ENCODE results near the gene TMEM117.
"Not testable (repeated sequence)": the region's sequence is repeated elsewhere in the genome, so short reads cannot be mapped to it uniquely, and the experiment has no call there.

TMEM117 gene

GRCh38 chr12:44377443-44378187, 541.7 kb downstream of the TMEM117 start:
- Histone ChIP-seq H2AFZ (ENCODE audit: insufficient read depth, low read length, poor library complexity) (no peak overlapping the region), H3K14ac (ENCODE audit: low read length) (no peak overlapping the region), H3K4ac (ENCODE audit: low read depth, low read length) (no peak overlapping the region), H2BK12ac (ENCODE audit: low read length) (no peak overlapping the region), H2BK5ac (ENCODE audit: low read depth, low read length, poor library complexity) (no peak overlapping the region), H3K9me3 (ENCODE audit: insufficient read depth, low read depth, low read length) (no peaks in the 10 kb centered on the region), H3K27ac (ENCODE audit: low read depth, low read length) (no peak overlapping the region), H3K36me3 (ENCODE audit: control insufficient read depth in 1 of 2, insufficient read depth in 2 of 2, low read length in 2 of 2) (no peaks in the 10 kb centered on the region), H2BK120ac (ENCODE audit: insufficient read depth, low read length, poor library complexity) (no peak overlapping the region), H4K8ac (ENCODE audit: low read depth, low read length) (no peak overlapping the region), H3K4me3 (ENCODE audit: low read depth, low read length) (no peak overlapping the region), H3K9ac (ENCODE audit: low read length) (no peak overlapping the region), H4K12ac (ENCODE audit: low read depth, low read length) (no peak overlapping the region), H4K91ac (ENCODE audit: low read depth, low read length) (no peak overlapping the region), H3K18ac (ENCODE audit: low read length) (no peak overlapping the region), H3K79me2 (ENCODE audit: control insufficient read depth, insufficient read depth, low read length, poor library complexity) (no peaks in the 10 kb centered on the region), H3K27me3 (ENCODE audit: insufficient read depth, low read length) (no peaks in the 10 kb centered on the region), H2AK5ac (ENCODE audit: low read length) (no peak overlapping the region), H3K23ac (ENCODE audit: low read length) (no peak overlapping the region), H3K4me1 (ENCODE audit: control insufficient read depth in 1 of 2, insufficient read depth in 2 of 2, low read length in 2 of 2) (no peaks in the 10 kb centered on the region), H3K4me2 (ENCODE audit: low read length) (no peak overlapping the region), H3K79me1 (ENCODE audit: low read length) (no peaks in the 10 kb centered on the region)
- no peak for DNase-seq
- no CpG with 5 or more reads among the region's 5 CpGs for WGBS (ENCODE audit: extremely low coverage, insufficient coverage, insufficient read length)

GRCh38 chr12:44379113-44379512, 543.2 kb downstream of the TMEM117 start:
- H3K23ac ChIP-seq (ENCODE audit: low read length); H3K36me3 ChIP-seq (ENCODE audit: control insufficient read depth in 1 of 2, insufficient read depth in 2 of 2, low read length in 2 of 2); H2AFZ ChIP-seq (ENCODE audit: insufficient read depth, low read length, poor library complexity); H3K27ac ChIP-seq (ENCODE audit: low read depth, low read length); H3K9ac ChIP-seq (ENCODE audit: low read length); DNase-seq; H3K4me3 ChIP-seq (ENCODE audit: low read depth, low read length); H3K4me1 ChIP-seq (ENCODE audit: control insufficient read depth in 1 of 2, insufficient read depth in 2 of 2, low read length in 2 of 2); H3K14ac ChIP-seq (ENCODE audit: low read length); H3K79me1 ChIP-seq (ENCODE audit: low read length); H4K8ac ChIP-seq (ENCODE audit: low read depth, low read length); H3K9me3 ChIP-seq (ENCODE audit: insufficient read depth, low read depth, low read length); H2AK5ac ChIP-seq (ENCODE audit: low read length); H3K4ac ChIP-seq (ENCODE audit: low read depth, low read length); H3K27me3 ChIP-seq (ENCODE audit: insufficient read depth, low read length); H2BK12ac ChIP-seq (ENCODE audit: low read length); H4K91ac ChIP-seq (ENCODE audit: low read depth, low read length); H4K12ac ChIP-seq (ENCODE audit: low read depth, low read length); H2BK5ac ChIP-seq (ENCODE audit: low read depth, low read length, poor library complexity); H2BK120ac ChIP-seq (ENCODE audit: insufficient read depth, low read length, poor library complexity); H3K4me2 ChIP-seq (ENCODE audit: low read length); H3K18ac ChIP-seq (ENCODE audit: low read length); H3K79me2 ChIP-seq (ENCODE audit: control insufficient read depth, insufficient read depth, low read length, poor library complexity): not testable (repeated sequence)

DNA sequence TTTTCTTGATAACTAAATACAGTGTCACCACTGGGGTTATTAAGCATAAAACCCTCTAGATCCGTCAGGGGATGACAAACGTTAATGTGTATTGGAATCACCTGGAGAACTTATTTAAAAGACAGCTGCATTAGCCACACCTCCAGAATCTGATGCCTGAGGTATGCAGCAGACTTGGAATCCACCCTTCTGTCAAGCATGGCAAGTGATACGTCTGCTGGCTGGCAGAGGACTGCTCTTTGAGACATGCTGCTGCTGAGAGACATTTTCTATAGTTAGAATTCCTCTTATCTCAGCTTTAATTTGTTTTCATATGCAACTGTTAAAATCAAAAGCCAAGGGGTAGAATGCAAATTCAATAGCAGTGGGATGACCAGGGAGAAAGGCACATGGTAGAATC, 544.0 kb downstream of the TMEM117 start:
- no peak overlapping the region for H4K91ac ChIP-seq (ENCODE audit: low read depth, low read length)
- H2BK120ac ChIP-seq (ENCODE audit: insufficient read depth, low read length, poor library complexity): no peak overlapping the region
- H3K4me1 ChIP-seq (ENCODE audit: control insufficient read depth in 1 of 2, insufficient read depth in 2 of 2, low read length in 2 of 2): no peaks in the 10 kb centered on the region

GRCh38 chr12:44380861-44381260, 545.0 kb downstream of the TMEM117 start:
- no peak overlapping the region for H2BK12ac ChIP-seq (ENCODE audit: low read length)
- no peak overlapping the region for H2BK5ac ChIP-seq (ENCODE audit: low read depth, low read length, poor library complexity)
- no peaks in the 10 kb centered on the region for H3K79me2 ChIP-seq (ENCODE audit: control insufficient read depth, insufficient read depth, low read length, poor library complexity)
- no peak overlapping the region for H3K9ac ChIP-seq (ENCODE audit: low read length)
- H3K23ac ChIP-seq (ENCODE audit: low read length): no peak overlapping the region
- H2AK5ac ChIP-seq (ENCODE audit: low read length): no peak overlapping the region
- no peak for DNase-seq
- no peak overlapping the region for H3K18ac ChIP-seq (ENCODE audit: low read length)
- H3K27ac ChIP-seq (ENCODE audit: low read depth, low read length): no peak overlapping the region
- H3K79me1 ChIP-seq (ENCODE audit: low read length): no peaks in the 10 kb centered on the region
- H3K4ac ChIP-seq (ENCODE audit: low read depth, low read length): no peak overlapping the region
- H4K91ac ChIP-seq (ENCODE audit: low read depth, low read length): no peak overlapping the region
- no peaks in the 10 kb centered on the region for H3K9me3 ChIP-seq (ENCODE audit: insufficient read depth, low read depth, low read length)
- H4K8ac ChIP-seq (ENCODE audit: low read depth, low read length): no peak overlapping the region
- no peak overlapping the region for H2BK120ac ChIP-seq (ENCODE audit: insufficient read depth, low read length, poor library complexity)
- H2AFZ ChIP-seq (ENCODE audit: insufficient read depth, low read length, poor library complexity): no peak overlapping the region
- no peaks in the 10 kb centered on the region for H3K36me3 ChIP-seq (ENCODE audit: control insufficient read depth in 1 of 2, insufficient read depth in 2 of 2, low read length in 2 of 2)
- no peak overlapping the region for H3K4me3 ChIP-seq (ENCODE audit: low read depth, low read length)
- no peaks in the 10 kb centered on the region for H3K4me1 ChIP-seq (ENCODE audit: control insufficient read depth in 1 of 2, insufficient read depth in 2 of 2, low read length in 2 of 2)
- no peak overlapping the region for H3K4me2 ChIP-seq (ENCODE audit: low read length)
- no peaks in the 10 kb centered on the region for H3K27me3 ChIP-seq (ENCODE audit: insufficient read depth, low read length)
- H4K12ac ChIP-seq (ENCODE audit: low read depth, low read length): no peak overlapping the region
- no peak overlapping the region for H3K14ac ChIP-seq (ENCODE audit: low read length)

More for the DNA sequence above, 544.0 kb downstream of the TMEM117 start:
- H3K27ac ChIP-seq (ENCODE audit: low read depth, low read length): no peak overlapping the region
- DNase-seq: no peak
- no peak overlapping the region for H4K12ac ChIP-seq (ENCODE audit: low read depth, low read length)
- no peak overlapping the region for H3K4me2 ChIP-seq (ENCODE audit: low read length)
- H3K14ac ChIP-seq (ENCODE audit: low read length): no peak overlapping the region
- no peaks in the 10 kb centered on the region for H3K79me1 ChIP-seq (ENCODE audit: low read length)
- no peak overlapping the region for H3K23ac ChIP-seq (ENCODE audit: low read length)
- H2AFZ ChIP-seq (ENCODE audit: insufficient read depth, low read length, poor library complexity): no peak overlapping the region
- no peak overlapping the region for H3K9ac ChIP-seq (ENCODE audit: low read length)
- H3K9me3 ChIP-seq (ENCODE audit: insufficient read depth, low read depth, low read length): no peaks in the 10 kb centered on the region
- H3K36me3 ChIP-seq (ENCODE audit: control insufficient read depth in 1 of 2, insufficient read depth in 2 of 2, low read length in 2 of 2): no peaks in the 10 kb centered on the region
- no peak overlapping the region for H4K8ac ChIP-seq (ENCODE audit: low read depth, low read length)
- H2BK12ac ChIP-seq (ENCODE audit: low read length): no peak overlapping the region
- H3K79me2 ChIP-seq (ENCODE audit: control insufficient read depth, insufficient read depth, low read length, poor library complexity): no peaks in the 10 kb centered on the region
- no peak overlapping the region for H2BK5ac ChIP-seq (ENCODE audit: low read depth, low read length, poor library complexity)
- no peak overlapping the region for H3K4ac ChIP-seq (ENCODE audit: low read depth, low read length)
- no peak overlapping the region for H3K4me3 ChIP-seq (ENCODE audit: low read depth, low read length)
- no peak overlapping the region for H2AK5ac ChIP-seq (ENCODE audit: low read length)
- no peak overlapping the region for H3K18ac ChIP-seq (ENCODE audit: low read length)
- WGBS (ENCODE audit: extremely low coverage, insufficient coverage, insufficient read length): no CpG with 5 or more reads among the region's 3 CpGs
- H3K27me3 ChIP-seq (ENCODE audit: insufficient read depth, low read length): no peaks in the 10 kb centered on the region

All from trophoblast cell (in vitro differentiated cells and primary cell).